T-helper 2 cell treated with Interferon-gamma antibody and Interleukin-4, amounts not matched to agents 100 ng/mL and 5 ng/mL, for 36 hours (primary cell): ENCODE results near the gene DENND1B. TPM values are rescaled to one million over a fixed set of nuclear protein-coding genes. Genes with fewer than 3 reads are reported as not detected.
"Not testable (repeated sequence)": the region's sequence is repeated elsewhere in the genome, so short reads cannot be mapped to it uniquely, and the experiment has no call there.

Source experiments
- intact Hi-C: fragments of 100-400 bp; cut with micrococcal nuclease; formaldehyde crosslinking; loops from one replicate; pipeline ENCODE4 v1.15.1; 2023
- total RNA-seq: library from RNA; stranded (reverse); gene quantifications from 2 replicates; pipeline ENCODE4 v1.2.3, GENCODE V29; 2022

DENND1B gene
- total RNA-seq, 1 donor from 2014 or later = 55.9 TPM

GRCh38 chr1:197783510-197783948 lies 8.2 kb upstream of the DENND1B start:
- intact Hi-C loops = no loop called here

- intact Hi-C loops = no loop called here
Measured at GRCh38 chr1:197782722-197783360, 7.6 kb upstream of the DENND1B start.

GRCh38 chr1:197781968-197782721 lies 6.9 kb upstream of the DENND1B start:
- intact Hi-C loops = no loop called here

- intact Hi-C loops = loop anchor here (5.0 to 10.0 kb wide), 5 partner anchors 87 to 865 kb away; partner anchors contain the start of gene ASPM
Measured at GRCh38 chr1:197779921-197780320, 4.6 kb upstream of the DENND1B start.

- intact Hi-C loops = loop anchor here (5.0 to 10.0 kb wide), 5 partner anchors 89 to 866 kb away; partner anchors contain the start of gene ASPM
Measured at GRCh38 chr1:197778366-197778945, 3.2 kb upstream of the DENND1B start.

- intact Hi-C loops = loop anchor here (1.0 to 10.0 kb wide), 7 partner anchors 15 to 868 kb away; partner anchors contain the start of gene ASPM
Measured at GRCh38 chr1:197776351-197777105, 1.2 kb upstream of the DENND1B start.

GRCh38 chr1:197774466-197775281 lies 606 bp downstream of the DENND1B start:
- intact Hi-C loops = loop anchor here (2.0 to 10.0 kb wide), 7 partner anchors 90 to 870 kb away; partner anchors contain the start of genes ASPM, C1orf53 and NEK7

GRCh38 chr1:197773856-197774255 lies 1.4 kb downstream of the DENND1B start:
- intact Hi-C loops = loop anchor here (2.0 to 10.0 kb wide), 4 partner anchors 89 to 871 kb away; partner anchors contain the start of genes C1orf53 and NEK7

- intact Hi-C loops = loop anchor here (10.0 kb wide), 2 partner anchors 87 to 873 kb away; no protein-coding TSS in a partner anchor
Measured at GRCh38 chr1:197771904-197772556, 3.2 kb downstream of the DENND1B start.

GRCh38 chr1:197771386-197771785 lies 3.9 kb downstream of the DENND1B start:
- intact Hi-C loops = loop anchor here (10.0 kb wide), 2 partner anchors 87 to 873 kb away; no protein-coding TSS in a partner anchor

GRCh38 chr1:197770243-197770642 lies 5.0 kb downstream of the DENND1B start:
- intact Hi-C loops = loop anchor here (10.0 kb wide), 2 partner anchors 85 to 875 kb away; no protein-coding TSS in a partner anchor

GRCh38 chr1:197769287-197769686 lies 6.0 kb downstream of the DENND1B start:
- intact Hi-C loops = loop anchor here (10.0 kb wide), 1 partner anchor 154 kb away; no protein-coding TSS in a partner anchor

GRCh38 chr1:197768014-197768805 lies 7.1 kb downstream of the DENND1B start:
- intact Hi-C loops = loop anchor here (10.0 kb wide), 1 partner anchor 153 kb away; no protein-coding TSS in a partner anchor

- intact Hi-C loops = loop anchor here (5.0 to 10.0 kb wide), 2 partner anchors 149 to 394 kb away; partner anchors contain the start of gene NEK7
Measured at GRCh38 chr1:197763769-197764168, 11.5 kb downstream of the DENND1B start.

- intact Hi-C loops = loop anchor here (5.0 to 10.0 kb wide), 2 partner anchors 149 to 394 kb away; partner anchors contain the start of gene NEK7
Measured at GRCh38 chr1:197763307-197763706, 12.0 kb downstream of the DENND1B start.

GRCh38 chr1:197761654-197762053 lies 13.6 kb downstream of the DENND1B start:
- intact Hi-C loops = loop anchor here (1.0 to 10.0 kb wide), 4 partner anchors 15 to 396 kb away; partner anchors contain the start of gene NEK7

GRCh38 chr1:197755553-197755952 lies 19.7 kb downstream of the DENND1B start:
- intact Hi-C loops = not testable (repeated sequence)

GRCh38 chr1:197752652-197753164 lies 22.6 kb downstream of the DENND1B start:
- intact Hi-C loops = not testable (repeated sequence)
